Stimulated activated CD4-positive, alpha-beta T cell treated with anti-CD3 and anti-CD28 coated beads, TNF-alpha, amount 100 ng/mL, for 4 hours (primary cell): ENCODE measurements around the gene HOXB6.
A peak's percentile ranks its signal among the peaks of the same experiment; 100 is the strongest.

Experiments used
- DNase-seq, 3 experiments: peaks; one replicate each; pipeline ENCODE4 v3.0.0-alpha.2; 2020; ENCODE audit warnings: low read depth in 3 of 3

The HOXB6 gene

DNA sequence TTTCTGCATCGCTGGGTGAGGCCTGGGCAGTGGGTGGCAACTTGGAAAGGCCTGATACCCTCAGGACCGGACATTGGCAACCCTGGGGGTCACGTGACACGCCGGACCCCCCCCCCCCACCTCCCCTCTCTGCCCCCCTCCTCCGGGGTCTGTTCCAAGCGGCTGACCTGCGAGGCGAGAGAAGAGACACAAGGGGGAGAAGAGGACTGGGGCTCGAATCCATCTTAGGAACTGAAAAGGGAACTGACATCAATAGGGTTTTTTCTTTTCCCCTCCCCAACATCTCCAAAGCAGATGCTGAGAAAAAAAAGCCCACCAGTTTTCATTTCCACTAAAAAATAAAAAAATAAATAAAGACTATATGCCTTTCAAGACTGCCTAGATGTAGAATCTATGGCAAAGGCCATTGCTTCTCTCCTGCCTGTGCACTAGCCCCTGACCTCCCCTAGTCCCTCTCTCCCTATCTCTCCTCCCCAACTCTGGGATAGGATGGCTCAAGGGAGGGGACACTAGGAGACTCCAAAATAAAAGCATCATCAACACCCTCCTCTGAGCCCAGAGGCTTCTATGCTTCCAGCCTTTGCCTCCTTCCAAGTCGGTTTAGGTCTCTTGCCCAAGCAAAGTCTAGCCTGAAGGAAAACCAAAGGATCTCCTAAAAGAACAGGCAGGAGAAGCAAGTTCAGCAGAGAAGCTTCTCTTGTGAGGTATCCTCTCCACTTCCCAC, 52.2 kb downstream of the HOXB6 start:
- no peak for DNase-seq

GRCh38 chr17:48551596-48552465, 53.0 kb downstream of the HOXB6 start:
- no peak for DNase-seq

DNA sequence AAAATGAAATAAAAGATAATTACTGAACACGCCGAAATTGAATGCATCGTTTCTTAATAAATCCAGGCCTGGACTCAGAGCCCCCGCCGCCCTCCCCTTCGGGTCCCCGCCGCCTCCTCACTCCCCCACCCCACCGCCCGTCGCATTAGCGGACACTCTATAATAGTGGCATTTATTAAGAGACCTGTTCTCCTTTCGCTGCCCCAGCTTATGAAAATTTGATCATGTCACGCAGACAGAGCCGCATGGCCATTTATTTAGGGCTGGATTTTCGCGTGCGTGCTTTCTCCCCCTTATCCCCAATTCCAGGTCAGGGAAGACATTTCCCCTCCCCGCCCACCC, 53.6 kb downstream of the HOXB6 start:
- no peak for DNase-seq

GRCh38 chr17:48550502-48551213, 54.1 kb downstream of the HOXB6 start:
- no peak for DNase-seq

DNA sequence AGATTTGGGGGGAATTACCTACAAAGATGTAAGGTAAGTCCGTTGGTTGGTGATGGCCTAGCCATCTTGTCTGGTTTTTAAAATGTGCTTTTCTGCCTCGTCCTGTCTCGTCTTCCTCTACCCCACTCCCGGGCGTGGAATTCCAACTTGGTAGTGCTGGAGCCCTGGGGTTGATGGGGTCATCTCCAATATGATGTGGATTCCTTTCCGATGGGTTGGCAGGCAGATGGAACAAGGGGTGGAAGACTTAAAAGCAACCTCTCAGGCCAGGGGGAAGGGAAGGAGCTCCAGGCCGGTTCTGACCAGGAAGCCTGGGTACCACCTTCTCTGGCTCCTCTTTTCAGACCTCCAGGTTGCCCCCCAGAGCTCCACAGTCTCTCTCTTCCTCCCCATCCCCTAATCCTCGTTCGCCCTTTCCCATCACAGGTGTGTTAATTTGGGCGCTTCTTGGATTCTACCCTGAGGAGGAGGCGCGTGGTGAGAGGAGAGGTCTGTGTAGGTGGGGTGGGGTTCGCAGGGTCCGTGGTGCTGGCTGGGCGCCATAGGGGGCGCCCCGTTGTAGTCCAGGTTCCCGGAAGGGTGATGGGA, 54.8 kb downstream of the HOXB6 start:
- DNase-seq, result no peak

GRCh38 chr17:48549281-48549630, 55.5 kb downstream of the HOXB6 start:
- DNase-seq, result no peak

DNA sequence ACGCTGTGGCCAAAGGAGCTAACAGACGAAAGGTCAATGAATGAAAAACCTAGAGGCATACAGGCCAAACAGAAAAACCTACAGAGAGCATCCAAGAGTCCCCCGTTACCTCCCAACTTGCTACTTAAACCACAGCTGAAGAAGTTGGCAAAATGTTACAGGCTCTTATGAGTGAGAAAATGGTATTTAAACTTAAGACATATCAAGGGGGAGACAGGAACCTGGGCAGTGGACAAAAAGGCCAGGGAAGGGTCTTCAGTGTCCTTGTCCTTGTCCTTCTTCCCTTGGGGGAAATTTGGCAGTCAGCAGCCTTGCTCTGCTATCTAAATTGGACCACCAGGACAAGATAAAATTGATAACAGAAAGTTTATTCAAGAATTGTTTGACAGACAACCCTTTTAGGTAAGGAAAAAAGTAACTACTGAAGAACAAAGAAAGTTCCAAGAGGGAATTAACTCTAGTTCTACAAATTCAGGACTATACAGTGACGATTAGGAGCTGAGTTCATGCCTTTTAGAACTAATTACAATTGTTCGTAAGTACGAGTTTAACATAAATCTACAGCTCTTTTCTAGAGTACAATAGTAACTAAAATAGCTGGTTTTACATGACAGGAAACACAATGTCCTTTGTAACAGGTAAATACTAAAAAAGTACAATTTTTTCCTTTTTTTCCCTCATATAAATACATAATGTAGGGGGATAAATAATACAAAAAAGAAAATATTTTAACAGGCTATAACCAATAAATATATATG, 56.1 kb downstream of the HOXB6 start:
- no peak for DNase-seq

DNA sequence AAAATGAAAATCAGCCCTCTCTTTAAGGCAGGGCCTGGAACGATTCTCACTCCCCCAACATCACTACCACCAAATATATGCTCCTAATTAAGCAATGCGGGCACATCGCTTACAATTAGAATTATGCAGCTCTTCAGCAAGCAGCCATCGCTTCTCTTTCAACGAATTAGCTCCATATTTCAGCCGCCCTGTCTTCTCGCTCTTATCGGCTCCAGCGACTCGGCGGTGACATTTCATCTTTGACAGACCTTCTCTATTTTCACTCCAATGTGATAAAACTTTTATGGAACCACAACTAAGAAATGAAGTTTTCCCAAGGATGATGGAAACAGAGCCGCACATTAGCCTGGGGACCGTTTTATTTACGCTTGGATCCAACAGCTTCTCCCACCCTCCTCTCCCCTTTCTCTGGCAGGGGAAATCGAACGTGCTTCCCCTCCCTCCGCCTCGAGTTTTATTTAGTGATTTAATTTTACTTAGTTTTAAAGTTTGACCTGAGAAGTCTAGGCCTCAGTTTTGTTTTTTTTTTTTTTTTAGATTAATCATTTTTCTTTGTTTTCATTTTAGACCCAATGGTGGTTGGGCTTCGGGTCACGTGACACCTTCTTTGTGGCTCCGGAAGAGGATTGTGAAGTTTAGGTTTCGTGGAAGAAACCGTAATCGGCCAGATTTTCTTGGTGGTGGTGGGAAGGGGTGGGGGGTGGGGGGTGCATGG, 56.8 kb downstream of the HOXB6 start:
- DNase-seq, result peak in 1 of 3 experiments; percentile 21

DNA sequence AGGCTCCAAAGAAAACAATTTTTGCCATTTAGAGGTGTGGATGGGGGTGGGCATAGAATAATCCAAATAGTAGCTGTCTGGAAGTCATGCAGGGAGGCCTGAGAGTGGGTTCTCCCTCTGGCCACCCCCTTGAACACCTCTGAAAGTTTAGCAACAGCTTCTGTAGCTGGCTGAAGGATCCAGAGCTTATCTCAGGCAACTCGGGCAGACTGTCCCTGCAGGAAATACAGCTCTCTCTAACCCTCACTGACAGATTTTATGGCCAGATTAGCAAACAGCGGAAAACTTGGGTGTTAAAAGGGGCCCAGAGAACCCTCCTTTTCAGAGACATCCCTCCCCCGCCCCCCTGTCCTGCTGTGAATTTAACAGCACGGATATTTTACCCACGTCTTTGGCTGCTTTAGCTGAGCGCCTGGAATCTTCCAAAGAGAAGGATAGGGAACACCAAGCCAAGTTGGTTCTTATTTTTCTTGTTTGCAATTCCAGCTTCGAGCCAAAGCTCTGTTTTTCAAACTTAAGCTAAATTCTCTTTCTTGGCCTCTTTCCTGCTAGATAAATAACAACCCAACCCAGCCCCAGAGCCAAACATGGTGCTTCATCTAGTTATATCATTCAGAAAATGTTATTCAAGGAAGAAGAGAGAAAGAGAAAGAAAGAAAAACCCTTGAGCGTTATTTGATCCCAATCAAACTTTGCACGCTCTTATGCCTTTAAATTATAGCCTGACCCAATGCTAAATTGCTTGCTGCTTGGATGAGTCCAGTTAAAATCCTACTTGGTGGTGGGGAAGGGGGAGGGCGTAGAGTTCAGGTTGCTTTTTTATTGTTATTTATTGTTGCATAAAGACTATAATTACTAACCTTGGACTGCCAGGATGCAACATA, 57.6 kb downstream of the HOXB6 start:
- DNase-seq, result no peak

GRCh38 chr17:48546137-48546923, 58.5 kb downstream of the HOXB6 start:
- no peak for DNase-seq
